SK-N-SH treated with all-trans-retinoic acid at 6 μM for 48 hours (cell line): ENCODE data around the gene SPP1.

Experiments
- ATAC-seq: fragments of 200-7000 bp; cut with Tn5 transposase; 3 replicates; pipeline ENCODE4 v1.9.1; 2020; ENCODE audit warnings: mild to moderate bottlenecking, moderate library complexity
- ARNTL ChIP-seq: fragments of 450-650 bp; formaldehyde crosslinking; IDR thresholded peaks from 2 replicates; pipeline ENCODE4 v1.5.0; 2020; ENCODE audit warnings: low read depth, mild to moderate bottlenecking, moderate library complexity, borderline replicate concordance
- BACH2 ChIP-seq: fragments of 250-450 bp; sonication (Bioruptor Pico); IDR thresholded peaks from 2 replicates; pipeline ENCODE4 v1.9.0; 2021; ENCODE audit warnings: mild to moderate bottlenecking, borderline replicate concordance
- CREB5 ChIP-seq: fragments of 250-450 bp; sonication (Bioruptor Pico); IDR thresholded peaks from 2 replicates; pipeline ENCODE4 v1.5.1; 2020; ENCODE audit warnings: low read depth, mild to moderate bottlenecking, moderate library complexity
- CSDC2 ChIP-seq: fragments of 250-450 bp; sonication (Bioruptor Pico); IDR thresholded peaks from 2 replicates; pipeline ENCODE4 v1.5.0; 2020; ENCODE audit warnings: mild to moderate bottlenecking, moderate library complexity
- CSRNP3 ChIP-seq: fragments of 250-450 bp; sonication (Bioruptor Pico); IDR thresholded peaks from 2 replicates; pipeline ENCODE4 v1.5.1; 2021; ENCODE audit warnings: mild to moderate bottlenecking, moderate library complexity
- ESRRG ChIP-seq: fragments of 250-450 bp; sonication (Bioruptor Pico); IDR thresholded peaks from 2 replicates; pipeline ENCODE4 v1.6.1; 2021; ENCODE audit warnings: mild to moderate bottlenecking
- GLIS3 ChIP-seq: fragments of 250-450 bp; sonication (Bioruptor Pico); IDR thresholded peaks from 2 replicates; pipeline ENCODE4 v1.5.0; 2020; ENCODE audit warnings: mild to moderate bottlenecking, moderate library complexity
- ISL1 ChIP-seq: fragments of 250-450 bp; sonication (Bioruptor Pico); IDR thresholded peaks from 2 replicates; pipeline ENCODE4 v2.1.2; 2022; ENCODE audit warnings: mild to moderate bottlenecking, moderate library complexity
- OSR1 ChIP-seq: fragments of 250-450 bp; sonication (Bioruptor Pico); IDR thresholded peaks from 2 replicates; pipeline ENCODE4 v1.8.0; 2022; ENCODE audit warnings: moderate library complexity, mild to moderate bottlenecking, inconsistent platforms
- PATZ1 ChIP-seq: fragments of 250-450 bp; sonication (Bioruptor Pico); IDR thresholded peaks from 2 replicates; pipeline ENCODE4 v1.8.0; 2020; ENCODE audit warnings: mild to moderate bottlenecking, moderate library complexity, borderline replicate concordance
- POU6F1 ChIP-seq: fragments of 250-450 bp; sonication (Bioruptor Pico); IDR thresholded peaks from 2 replicates; pipeline ENCODE4 v1.8.0; 2021; ENCODE audit warnings: low read depth, mild to moderate bottlenecking, moderate library complexity, borderline replicate concordance
- PPARA ChIP-seq: fragments of 250-450 bp; sonication (Bioruptor Pico); IDR thresholded peaks from 2 replicates; pipeline ENCODE4 v1.5.0; 2020; ENCODE audit warnings: mild to moderate bottlenecking, borderline replicate concordance
- RARB ChIP-seq: fragments of 250-450 bp; sonication (Bioruptor Pico); IDR thresholded peaks from 2 replicates; pipeline ENCODE4 v1.8.0; 2021; ENCODE audit warnings: mild to moderate bottlenecking, moderate library complexity
- SNAI2 ChIP-seq: fragments of 250-450 bp; sonication (Bioruptor Pico); IDR thresholded peaks from 2 replicates; pipeline ENCODE4 v1.5.0; 2020; ENCODE audit warnings: mild to moderate bottlenecking, moderate library complexity
- TCF4 ChIP-seq: fragments of 250-450 bp; sonication (Bioruptor Pico); IDR thresholded peaks from 2 replicates; pipeline ENCODE4 v1.8.0; 2021; ENCODE audit warnings: mild to moderate bottlenecking, moderate library complexity, borderline replicate concordance
- TOX ChIP-seq: fragments of 250-450 bp; sonication (Bioruptor Pico); IDR thresholded peaks from 2 replicates; pipeline ENCODE4 v1.8.0; 2021; ENCODE audit warnings: mild to moderate bottlenecking, moderate library complexity, borderline replicate concordance
- ZC3H10 ChIP-seq: fragments of 250-450 bp; sonication (Bioruptor Pico); IDR thresholded peaks from 2 replicates; pipeline ENCODE4 v1.5.1; 2021; ENCODE audit warnings: mild to moderate bottlenecking, moderate library complexity
- ZFP30 ChIP-seq: fragments of 450-650 bp; formaldehyde crosslinking; IDR thresholded peaks from 2 replicates; pipeline ENCODE4 v1.5.0; 2022; ENCODE audit warnings: mild to moderate bottlenecking, moderate library complexity
- ZNF565 ChIP-seq: fragments of 450-650 bp; formaldehyde crosslinking; conservative IDR thresholded peaks from 2 replicates; pipeline ENCODE4 v1.5.0; 2020; ENCODE audit warnings: low read depth, mild to moderate bottlenecking, moderate library complexity
- ZNF70 ChIP-seq: fragments of 450-650 bp; formaldehyde crosslinking; IDR thresholded peaks from 2 replicates; pipeline ENCODE4 v1.5.0; 2020; ENCODE audit warnings: mild to moderate bottlenecking, moderate library complexity
- ZNF8 ChIP-seq: fragments of 450-650 bp; formaldehyde crosslinking; IDR thresholded peaks from 2 replicates; pipeline ENCODE4 v1.5.0; 2020; ENCODE audit warnings: mild to moderate bottlenecking, moderate library complexity
- TF ChIP-seq, protein P1 (sequence below): fragments of 250-450 bp; sonication (Bioruptor Pico); IDR thresholded peaks from 2 replicates; pipeline ENCODE4 v1.5.0; 2020; ENCODE audit warnings: mild to moderate bottlenecking, moderate library complexity

The SPP1 gene

GRCh38 chr4:88005946-88006345 lies 30.4 kb downstream of the SPP1 start:
- no peak for ATAC-seq
- TF ChIP-seq ZNF565 (CRISPR knock-in tag) (no peak), ZFP30 (no peak), ISL1 (CRISPR knock-in tag) (no peak), ZNF70 (no peak), ZNF8 (no peak), RARB (no peak), PPARA (no peak), BACH2 (CRISPR knock-in tag) (no peak), CSRNP3 (CRISPR knock-in tag) (no peak), POU6F1 (CRISPR knock-in tag) (no peak), TCF4 (CRISPR knock-in tag) (no peak), TOX (no peak)
- TF ChIP-seq, protein P1, sequence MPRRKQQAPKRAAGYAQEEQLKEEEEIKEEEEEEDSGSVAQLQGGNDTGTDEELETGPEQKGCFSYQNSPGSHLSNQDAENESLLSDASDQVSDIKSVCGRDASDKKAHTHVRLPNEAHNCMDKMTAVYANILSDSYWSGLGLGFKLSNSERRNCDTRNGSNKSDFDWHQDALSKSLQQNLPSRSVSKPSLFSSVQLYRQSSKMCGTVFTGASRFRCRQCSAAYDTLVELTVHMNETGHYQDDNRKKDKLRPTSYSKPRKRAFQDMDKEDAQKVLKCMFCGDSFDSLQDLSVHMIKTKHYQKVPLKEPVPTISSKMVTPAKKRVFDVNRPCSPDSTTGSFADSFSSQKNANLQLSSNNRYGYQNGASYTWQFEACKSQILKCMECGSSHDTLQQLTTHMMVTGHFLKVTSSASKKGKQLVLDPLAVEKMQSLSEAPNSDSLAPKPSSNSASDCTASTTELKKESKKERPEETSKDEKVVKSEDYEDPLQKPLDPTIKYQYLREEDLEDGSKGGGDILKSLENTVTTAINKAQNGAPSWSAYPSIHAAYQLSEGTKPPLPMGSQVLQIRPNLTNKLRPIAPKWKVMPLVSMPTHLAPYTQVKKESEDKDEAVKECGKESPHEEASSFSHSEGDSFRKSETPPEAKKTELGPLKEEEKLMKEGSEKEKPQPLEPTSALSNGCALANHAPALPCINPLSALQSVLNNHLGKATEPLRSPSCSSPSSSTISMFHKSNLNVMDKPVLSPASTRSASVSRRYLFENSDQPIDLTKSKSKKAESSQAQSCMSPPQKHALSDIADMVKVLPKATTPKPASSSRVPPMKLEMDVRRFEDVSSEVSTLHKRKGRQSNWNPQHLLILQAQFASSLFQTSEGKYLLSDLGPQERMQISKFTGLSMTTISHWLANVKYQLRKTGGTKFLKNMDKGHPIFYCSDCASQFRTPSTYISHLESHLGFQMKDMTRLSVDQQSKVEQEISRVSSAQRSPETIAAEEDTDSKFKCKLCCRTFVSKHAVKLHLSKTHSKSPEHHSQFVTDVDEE (CRISPR knock-in tag) = no peak

DNA sequence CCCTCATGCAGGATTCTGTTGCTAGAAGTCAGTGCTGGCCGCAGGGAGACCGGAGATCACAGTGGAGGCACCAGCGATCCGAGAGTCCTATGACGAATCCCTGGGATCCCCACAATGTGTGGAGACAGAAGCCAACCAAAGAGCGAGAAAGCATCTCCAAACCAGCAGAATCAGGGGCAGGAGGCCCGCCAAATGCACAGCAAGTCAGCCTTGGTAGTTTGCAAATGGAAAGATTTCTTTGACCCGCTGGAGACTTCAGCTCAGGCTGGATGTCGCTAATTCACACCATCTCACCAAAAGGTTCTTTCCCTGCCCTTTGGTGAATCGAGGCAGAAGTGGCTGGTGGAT lies 31.4 kb downstream of the SPP1 start:
- ATAC-seq = no peak
- TF ChIP-seq SNAI2 (CRISPR knock-in tag) (no peak), ZNF8 (no peak), PATZ1 (CRISPR knock-in tag) (no peak), ISL1 (CRISPR knock-in tag) (no peak), ARNTL (no peak), ZC3H10 (CRISPR knock-in tag) (no peak), CSDC2 (CRISPR knock-in tag) (no peak), ZNF70 (no peak), RARB (no peak), TCF4 (CRISPR knock-in tag) (no peak), CREB5 (CRISPR knock-in tag) (no peak), TOX (no peak), GLIS3 (CRISPR knock-in tag) (no peak), OSR1 (CRISPR knock-in tag) (no peak), ESRRG (no peak), BACH2 (CRISPR knock-in tag) (no peak)
- TF ChIP-seq, protein P1 (CRISPR knock-in tag) = no peak
